HG02973 (cell line): ENCODE data around the gene WEE1.
"Not testable (repeated sequence)": the region's sequence is repeated elsewhere in the genome, so short reads cannot be mapped to it uniquely, and the experiment has no call there.

ENCODE experiments used
- ATAC-seq: cut with Tn5 transposase; IDR thresholded peaks from one replicate; pipeline ENCODE4 v1.9.1; 2021; ENCODE audit warnings: moderate library complexity; ENCODE audit not compliant: unreplicated experiment

The WEE1 gene

DNA sequence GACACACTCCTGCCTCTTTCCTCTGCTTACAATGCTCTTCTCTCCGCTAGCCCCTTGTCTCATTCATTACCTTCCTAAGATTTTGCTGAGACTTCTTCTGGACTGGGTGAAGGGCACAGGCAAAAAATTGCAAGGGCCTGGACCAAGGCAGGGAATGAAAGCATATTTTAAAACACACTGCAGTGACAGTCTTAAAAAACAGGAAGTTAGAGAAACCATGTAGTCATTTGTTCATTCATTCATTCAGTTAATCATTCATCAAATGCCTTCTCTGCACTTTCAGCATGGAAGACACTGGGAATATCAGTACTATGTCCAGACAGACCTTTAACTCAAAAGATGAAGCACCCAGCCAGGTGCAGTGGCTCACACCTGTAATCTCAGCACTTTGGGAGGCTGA lies 45.5 kb downstream of the WEE1 start:
- no peak for ATAC-seq

DNA sequence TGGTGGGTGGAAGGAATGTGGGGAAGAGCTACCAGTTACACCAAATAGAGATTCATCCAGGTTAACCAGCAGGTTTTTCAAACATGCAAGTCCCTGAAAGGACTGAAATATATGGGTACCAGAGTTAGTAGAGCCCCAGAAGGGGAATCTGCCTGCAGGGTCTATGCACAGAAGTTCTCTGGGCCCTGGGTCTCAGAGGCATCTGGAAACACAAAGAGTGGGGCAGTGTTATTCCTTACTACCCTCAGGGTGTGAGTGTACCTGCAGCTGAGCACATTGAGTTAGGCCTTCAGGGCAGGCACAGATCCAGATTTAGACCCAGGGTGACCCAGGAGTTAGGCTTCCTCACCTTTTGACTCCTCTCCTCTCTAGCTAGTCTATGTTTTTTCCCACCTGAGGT lies 46.5 kb downstream of the WEE1 start:
- no peak for ATAC-seq

DNA sequence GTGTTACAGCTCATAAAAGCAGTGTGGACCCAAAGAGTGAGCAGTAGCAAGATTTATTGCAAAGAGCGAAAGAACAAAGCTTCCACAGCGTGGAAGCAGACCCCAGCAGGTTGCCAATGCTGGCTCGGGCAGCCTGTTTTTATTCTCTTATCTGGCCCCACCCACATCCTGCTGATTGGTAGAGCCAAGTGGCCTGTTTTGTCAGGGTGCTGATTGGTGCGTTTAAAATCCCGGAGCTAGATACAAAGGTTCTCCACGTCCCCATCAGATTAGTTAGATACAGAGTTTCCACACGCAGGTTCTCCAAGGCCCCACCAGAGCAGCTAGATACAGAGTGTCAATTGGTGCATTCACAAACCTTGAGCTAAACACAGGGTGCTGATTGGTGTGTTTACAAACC lies 48.9 kb downstream of the WEE1 start:
- ATAC-seq: not testable (repeated sequence)

DNA sequence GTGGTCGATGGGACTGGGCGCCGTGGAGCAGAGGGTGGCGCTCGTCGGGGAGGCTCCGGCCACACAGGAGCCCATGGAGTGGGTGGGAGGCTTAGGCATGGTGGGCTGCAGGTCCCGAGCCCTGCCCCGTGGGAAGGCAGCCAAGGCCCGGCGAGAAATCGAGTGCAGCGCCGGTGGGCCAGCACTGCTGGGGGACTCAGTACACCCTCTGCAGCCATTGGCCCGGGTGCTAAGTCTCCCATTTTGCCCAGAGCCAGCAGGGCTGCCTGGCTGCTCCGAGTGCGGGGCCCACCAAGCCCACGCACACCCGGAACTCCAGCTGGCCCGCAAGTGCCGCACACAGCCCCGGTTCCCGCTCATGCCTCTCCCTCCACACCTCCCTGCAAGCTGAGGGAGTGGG lies 49.6 kb downstream of the WEE1 start:
- ATAC-seq: not testable (repeated sequence)

DNA sequence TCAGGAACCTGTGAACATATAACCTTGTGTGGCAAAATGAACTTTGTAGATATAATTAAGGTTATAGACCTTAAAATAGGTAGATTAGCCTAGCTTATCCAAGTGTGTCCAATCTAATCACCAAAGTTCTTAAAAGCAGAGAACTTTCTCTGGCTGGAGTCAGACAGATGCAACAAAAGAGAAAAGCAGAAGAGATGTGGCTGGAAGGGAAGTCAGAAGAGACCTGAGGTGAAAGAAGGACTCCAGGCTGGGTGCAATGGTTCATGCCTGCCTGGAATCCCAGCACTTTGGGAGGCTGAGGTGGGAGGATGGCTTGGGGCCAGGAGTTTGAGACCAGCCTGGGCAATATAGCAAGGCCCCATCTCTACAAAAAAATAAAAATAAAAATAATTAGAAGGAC lies 51.0 kb downstream of the WEE1 start:
- ATAC-seq: no peak

DNA sequence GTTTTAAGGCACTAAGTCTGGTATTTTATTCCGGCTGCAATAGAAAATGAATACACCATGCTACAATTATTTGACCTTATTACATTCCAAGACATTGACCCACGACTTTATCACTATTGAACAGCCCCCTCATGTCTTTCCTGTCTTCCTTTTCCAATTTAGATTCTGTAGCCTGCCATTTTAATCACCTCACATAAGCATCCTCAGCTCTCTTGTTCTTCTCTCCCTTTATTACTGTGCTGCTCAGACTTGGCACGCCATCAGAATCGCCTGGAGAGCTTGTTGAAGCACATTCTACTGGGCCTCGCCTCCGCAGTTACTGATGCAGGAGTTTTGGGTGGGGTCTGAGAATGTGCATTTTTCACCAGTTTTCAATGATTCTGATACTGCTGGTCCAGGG lies 51.7 kb downstream of the WEE1 start:
- ATAC-seq: no peak

DNA sequence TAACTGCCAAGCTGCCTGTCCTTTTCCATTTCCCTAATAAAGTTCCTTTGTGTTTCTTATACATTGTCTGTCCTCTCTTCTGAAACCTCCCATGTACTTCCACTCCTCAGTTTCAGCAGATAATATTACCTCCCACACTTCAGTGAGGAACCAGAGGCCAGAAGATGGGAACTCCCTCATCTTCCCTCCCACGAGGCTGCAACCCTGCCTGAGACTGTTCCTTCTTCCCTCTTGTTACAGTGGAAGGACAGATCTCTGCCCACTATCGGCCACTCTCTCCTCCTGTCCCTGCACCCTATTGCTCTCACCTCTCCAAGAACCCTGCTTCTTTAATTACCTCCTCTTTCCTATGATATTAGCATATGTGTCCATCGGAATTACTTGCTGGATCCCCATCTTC lies 52.3 kb downstream of the WEE1 start:
- ATAC-seq: no peak

DNA sequence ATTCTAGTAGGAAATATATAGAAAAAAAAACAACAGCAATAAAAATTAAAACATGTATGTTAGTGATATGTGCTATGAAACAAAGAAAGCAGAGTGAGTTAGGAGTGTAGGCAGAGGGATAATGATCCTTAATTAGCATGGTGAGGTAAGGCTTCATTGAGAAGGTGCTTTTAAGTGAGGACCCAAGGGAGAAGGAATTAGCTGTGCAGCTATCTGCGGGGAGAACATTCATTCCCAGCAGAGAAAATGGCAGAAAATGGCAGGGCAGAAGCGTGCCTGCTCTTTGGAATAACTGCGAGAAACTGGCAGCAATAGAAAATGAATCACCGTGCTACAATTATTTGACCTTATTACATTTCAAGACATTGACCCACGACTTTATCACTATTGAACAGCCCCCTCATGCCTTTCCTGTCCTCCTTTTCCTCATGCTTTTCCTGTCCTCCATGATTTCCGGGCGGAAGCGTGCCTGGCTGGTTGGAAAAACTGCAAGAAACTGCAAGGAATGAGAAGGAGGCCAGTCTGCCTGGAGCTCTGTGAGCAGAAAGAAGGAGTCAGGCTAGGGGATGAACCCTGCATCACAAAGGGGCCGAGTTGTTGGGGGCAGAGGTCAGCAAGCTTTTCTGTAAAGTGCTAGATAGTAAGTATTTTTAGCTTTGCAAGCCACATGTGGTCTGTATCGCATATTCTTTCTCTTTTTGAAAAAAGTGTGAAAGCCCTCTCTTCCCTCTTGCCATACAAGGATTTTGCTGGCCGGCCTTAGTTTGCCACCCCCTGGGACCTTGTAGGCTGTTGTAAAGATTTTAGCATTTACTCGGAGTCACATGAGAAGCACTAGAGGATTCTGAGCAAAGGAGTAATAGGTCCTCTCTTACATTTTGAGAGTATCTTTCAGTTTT lies 53.3 kb downstream of the WEE1 start:
- ATAC-seq: no peak

DNA sequence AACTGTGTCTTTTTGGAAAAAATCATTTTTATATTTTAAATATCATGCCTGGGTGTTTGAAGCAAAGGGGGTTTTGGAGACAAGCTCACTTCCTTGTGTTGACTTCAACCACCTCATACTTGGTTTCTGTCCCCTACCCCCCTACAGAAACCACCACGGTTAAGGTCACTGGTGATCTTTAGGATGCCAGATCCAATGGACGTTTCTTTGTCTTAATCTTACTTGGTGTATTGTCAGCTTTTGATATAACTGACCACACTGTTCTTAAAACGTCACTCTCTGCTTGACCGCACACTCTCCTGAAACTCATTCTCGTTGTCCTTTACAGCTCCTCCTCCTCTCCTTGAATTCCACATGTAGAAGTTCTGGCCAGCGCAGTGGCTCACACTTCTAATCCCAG lies 55.6 kb downstream of the WEE1 start:
- ATAC-seq: no peak

DNA sequence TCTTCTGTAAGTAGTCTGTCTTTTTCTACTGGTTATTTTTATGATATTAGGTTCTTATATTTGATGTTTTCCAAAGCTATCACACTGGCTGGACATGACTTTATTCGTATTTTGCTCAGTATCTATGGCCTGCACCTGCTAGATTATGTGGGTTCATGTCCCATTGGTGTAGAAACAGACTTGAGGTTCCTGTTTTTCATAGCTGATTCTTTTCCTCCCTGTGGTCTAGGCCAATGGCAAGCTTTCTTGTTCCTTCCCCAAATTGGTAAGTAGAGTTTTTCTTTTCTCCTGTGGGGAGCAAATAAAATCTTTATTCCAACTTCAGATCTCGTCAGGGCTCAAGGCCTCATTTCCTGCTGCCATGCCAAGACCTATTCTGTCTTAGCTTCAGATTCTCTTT lies 60.2 kb downstream of the WEE1 start:
- ATAC-seq: no peak

DNA sequence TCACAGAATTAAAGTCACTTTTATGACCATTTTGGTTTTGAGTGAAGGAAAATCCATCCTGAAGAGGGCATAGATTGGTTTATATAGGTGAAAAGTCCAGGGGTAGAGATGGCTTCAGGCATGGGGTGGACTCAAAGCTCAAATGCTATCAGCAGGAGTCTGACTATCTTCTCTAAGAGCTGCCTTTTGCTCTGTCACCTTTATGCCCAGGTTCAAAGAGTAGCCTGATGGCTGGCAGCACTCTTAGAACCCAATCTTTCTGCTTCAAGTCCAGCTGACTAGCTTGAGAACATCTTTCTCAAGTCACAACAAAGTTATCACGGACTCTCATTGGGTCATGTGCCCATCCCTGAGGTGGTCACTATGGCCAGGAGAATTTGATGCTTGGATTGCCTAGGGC lies 63.2 kb downstream of the WEE1 start:
- no peak for ATAC-seq

DNA sequence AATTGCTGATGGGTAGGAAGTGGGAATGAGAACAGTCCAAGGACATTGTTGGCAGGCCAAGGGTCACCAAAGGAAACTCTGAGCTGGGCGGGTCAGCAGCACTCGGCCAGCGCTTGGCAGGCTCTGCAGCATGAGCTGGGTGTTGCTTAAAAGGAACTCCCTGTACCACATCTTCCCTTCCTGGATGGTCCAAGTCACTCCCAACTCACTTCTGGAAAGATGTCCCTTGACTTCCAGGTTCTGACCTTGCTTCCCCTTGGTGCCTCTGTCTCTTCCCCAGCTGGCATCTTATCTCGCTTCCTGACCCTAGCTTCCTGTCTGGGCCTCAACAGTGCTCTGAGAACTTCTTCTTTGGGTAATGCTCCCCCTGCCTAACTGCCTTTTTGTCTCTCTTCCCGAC lies 65.6 kb downstream of the WEE1 start:
- no peak for ATAC-seq
